H1 (cell line): ENCODE data around the gene NPHP4. TPM values are rescaled to one million over a fixed set of nuclear protein-coding genes. Genes with fewer than 3 reads are reported as not detected.

ENCODE experiments used
- CTCF ChIA-PET: fragments of 300-600 bp; sonication (Branson Sonifier 250); formaldehyde crosslinking; loops from one replicate; lab custom pipeline; 2021; ENCODE audit not compliant: partially characterized antibody; lab: Charles Lee
- POLR2A ChIA-PET: fragments of 300-600 bp; sonication (Branson Sonifier 250); formaldehyde crosslinking; loops from one replicate; lab custom pipeline; 2021; ENCODE audit warnings: inconsistent platforms; ENCODE audit not compliant: partially characterized antibody; lab: Charles Lee
- DNase-seq, 2 experiments: peaks; one replicate each; pipeline versions ENCODE4 v3.0.0 to v3.0.0-alpha.2; 2010 to 2022; ENCODE audit warnings: low spot score in 2 of 2, low read depth in 1 of 2, mixed read lengths in 1 of 2
- FAIRE-seq: peaks from 2 replicates; lab custom pipeline; 2011; peaks lifted over from hg19 to GRCh38; lab: Jason Lieb, UNC
- H2AFZ ChIP-seq: 2 replicates; pipeline ENCODE4 v1.8.1; 2012; ENCODE audit warnings: low read length, inconsistent platforms
- H2AK5ac ChIP-seq: 2 replicates; pipeline ENCODE4 v1.6.1; 2013; ENCODE audit warnings: low read depth, low read length
- H2BK120ac ChIP-seq: replicated peaks from 2 replicates; pipeline ENCODE3; 2013; ENCODE audit warnings: low read depth, low read length, inconsistent platforms
- H2BK12ac ChIP-seq: 2 replicates; pipeline ENCODE4 v1.6.1; 2013; ENCODE audit warnings: low read depth, low read length
- H2BK15ac ChIP-seq: 2 replicates; pipeline ENCODE4 v1.6.1; 2013; ENCODE audit warnings: low read length
- H2BK20ac ChIP-seq: 2 replicates; pipeline ENCODE4 v1.6.1; 2013; ENCODE audit warnings: low read length
- H2BK5ac ChIP-seq: 2 replicates; pipeline ENCODE4 v1.6.1; 2013; ENCODE audit warnings: low read depth, low read length
- H3K14ac ChIP-seq: 2 replicates; pipeline ENCODE4 v1.6.1; 2013; ENCODE audit warnings: inconsistent platforms; ENCODE audit not compliant: insufficient read length
- H3K18ac ChIP-seq: 2 replicates; pipeline ENCODE4 v1.6.1; 2013; ENCODE audit warnings: low read length; ENCODE audit errors: extremely low read depth
- H3K23ac ChIP-seq: 2 replicates; pipeline ENCODE4 v1.6.1; 2013; ENCODE audit warnings: inconsistent platforms; ENCODE audit not compliant: insufficient read length
- H3K23me2 ChIP-seq: 2 replicates; pipeline ENCODE4 v1.6.1; 2013; ENCODE audit warnings: low read depth, low read length
- H3K27ac ChIP-seq: 2 replicates; pipeline ENCODE4 v1.6.1; 2011; ENCODE audit warnings: low read depth, low read length, inconsistent platforms
- H3K27me3 ChIP-seq, 4 experiments: replicated peaks in 1 of 4; 1 replicate in 1 of 4; 2 replicates in 3 of 4; pipeline versions ENCODE4 v1.6.1 to v1.8.1; 2011 to 2013; ENCODE audit warnings: low read length in 3 of 4, mild to moderate bottlenecking in 3 of 4, inconsistent platforms in 2 of 4, mixed read lengths in 2 of 4, moderate library complexity in 1 of 4; ENCODE audit not compliant: control insufficient read depth in 3 of 4, insufficient read depth in 3 of 4; ENCODE audit errors: extremely low read depth in 1 of 4
- H3K36me3 ChIP-seq, 4 experiments: 2 replicates each; pipeline versions ENCODE4 v1.6.1 to v1.8.1; 2011 to 2013; ENCODE audit warnings: mild to moderate bottlenecking in 4 of 4, low read length in 3 of 4, moderate library complexity in 2 of 4, control low read depth in 1 of 4, inconsistent platforms in 1 of 4; ENCODE audit not compliant: insufficient read depth in 4 of 4, control insufficient read depth in 2 of 4
- H3K4ac ChIP-seq: replicated peaks from 2 replicates; pipeline ENCODE3; 2013; ENCODE audit warnings: low read length, low read depth, mixed read lengths, inconsistent platforms; ENCODE audit not compliant: insufficient read length
- H3K4me1 ChIP-seq, 4 experiments: replicated peaks in 1 of 4; 1 replicate in 1 of 4; 2 replicates in 3 of 4; pipeline versions ENCODE4 v1.6.1 to v1.8.1; 2011 to 2013; ENCODE audit warnings: low read length in 3 of 4, inconsistent platforms in 2 of 4, mixed read lengths in 1 of 4; ENCODE audit not compliant: insufficient read depth in 4 of 4, control insufficient read depth in 3 of 4
- H3K4me2 ChIP-seq, 2 experiments: 2 replicates each; pipeline versions ENCODE4 v1.6.1 to v1.8.1; 2011 to 2013; ENCODE audit warnings: low read depth in 2 of 2, low read length in 2 of 2, control low read depth in 1 of 2, inconsistent platforms in 1 of 2, mild to moderate bottlenecking in 1 of 2; ENCODE audit not compliant: insufficient read depth in 1 of 2
- H3K4me3 ChIP-seq, 4 experiments: fragments of 200-600, 300-600 bp in 1 of 4; sonication (generic), shearing (Covaris generic), sonication (Bioruptor Twin) in 1 of 4; 2 replicates each; pipeline versions ENCODE4 v1.5.1 to v1.8.1; 2011 to 2016; ENCODE audit warnings: low read length in 4 of 4, low read depth in 3 of 4, control low read depth in 2 of 4, inconsistent platforms in 2 of 4, mild to moderate bottlenecking in 2 of 4, mixed read lengths in 1 of 4, moderate library complexity in 1 of 4; ENCODE audit not compliant: insufficient read depth in 2 of 4; ENCODE audit errors: extremely low read depth in 1 of 4
- H3K56ac ChIP-seq: replicated peaks from 2 replicates; pipeline ENCODE3; 2013; ENCODE audit warnings: low read depth, mild to moderate bottlenecking, mixed read lengths, low read length, inconsistent platforms; ENCODE audit not compliant: insufficient read length
- H3K79me1 ChIP-seq: 2 replicates; pipeline ENCODE4 v1.6.1; 2013; ENCODE audit warnings: low read depth, low read length, control low read depth
- H3K79me2 ChIP-seq, 2 experiments: 2 replicates each; pipeline versions ENCODE4 v1.6.1 to v1.8.1; 2012 to 2013; ENCODE audit warnings: low read length in 2 of 2, mild to moderate bottlenecking in 2 of 2, inconsistent platforms in 1 of 2; ENCODE audit not compliant: insufficient read depth in 2 of 2, control insufficient read depth in 1 of 2
- H3K9ac ChIP-seq, 4 experiments: replicated peaks in 1 of 4; 1 replicate in 1 of 4; 2 replicates in 3 of 4; pipeline versions ENCODE4 v1.6.1 to v1.8.1; 2011 to 2013; ENCODE audit warnings: low read depth in 3 of 4, low read length in 3 of 4, control low read depth in 2 of 4, mild to moderate bottlenecking in 2 of 4, moderate library complexity in 2 of 4, inconsistent platforms in 1 of 4; ENCODE audit errors: extremely low read depth in 1 of 4
- H3K9me3 ChIP-seq, 2 experiments: 2 replicates each; pipeline versions ENCODE4 v1.6.1 to v1.8.1; 2012 to 2013; ENCODE audit warnings: mild to moderate bottlenecking in 2 of 2, moderate library complexity in 2 of 2, control low read depth in 1 of 2, inconsistent platforms in 1 of 2, low read depth in 1 of 2, low read length in 1 of 2, mixed read lengths in 1 of 2; ENCODE audit not compliant: insufficient read depth in 2 of 2
- H4K20me1 ChIP-seq, 2 experiments: replicated peaks in 1 of 2; 2 replicates each; pipeline versions ENCODE3 to v1.8.1; 2011 to 2013; ENCODE audit warnings: inconsistent platforms in 2 of 2, low read length in 2 of 2, mild to moderate bottlenecking in 1 of 2; ENCODE audit not compliant: insufficient read depth in 2 of 2, control insufficient read depth in 1 of 2
- H4K5ac ChIP-seq: 2 replicates; pipeline ENCODE4 v1.6.1; 2013; ENCODE audit warnings: low read length, low read depth, mixed read lengths, inconsistent platforms; ENCODE audit not compliant: insufficient read length
- H4K8ac ChIP-seq: 2 replicates; pipeline ENCODE4 v1.8.0; 2013; ENCODE audit warnings: mild to moderate bottlenecking, moderate library complexity, low read length, inconsistent platforms; ENCODE audit not compliant: insufficient read depth; ENCODE audit errors: extremely low read depth
- H4K91ac ChIP-seq: replicated peaks from 2 replicates; pipeline ENCODE3; 2013; ENCODE audit warnings: low read length, mixed read lengths, inconsistent platforms; ENCODE audit not compliant: insufficient read length
- KDM1A ChIP-seq: fragments of 200-600, 300-600 bp; sonication (generic); IDR thresholded peaks from 2 replicates; pipeline ENCODE4 v1.7.1; 2016; ENCODE audit warnings: mild to moderate bottlenecking, low read length, borderline replicate concordance
- POLR2A ChIP-seq, 2 experiments: IDR thresholded peaks; 1 replicate in 1 of 2; 2 replicates in 1 of 2; pipeline ENCODE4 v1.6.1; 2011; ENCODE audit warnings: low read depth in 2 of 2, low read length in 2 of 2, mild to moderate bottlenecking in 2 of 2; ENCODE audit errors: control extremely low read depth in 1 of 2
- RBBP5 ChIP-seq: IDR thresholded peaks from 2 replicates; pipeline ENCODE4 v1.7.1; 2012; ENCODE audit warnings: low read depth, mild to moderate bottlenecking, inconsistent platforms, low read length, moderate library complexity, borderline replicate concordance
- SIN3A ChIP-seq, 2 experiments: IDR thresholded peaks in 1 of 2; conservative IDR thresholded peaks in 1 of 2; 2 replicates each; pipeline ENCODE4 v1.6.1; 2011 to 2012; ENCODE audit warnings: low read length in 2 of 2, improper control_type of control experiment in 1 of 2, low read depth in 1 of 2, mild to moderate bottlenecking in 1 of 2
- SIRT6 ChIP-seq: IDR thresholded peaks from one replicate; pipeline ENCODE4 v1.7.1; 2012; ENCODE audit warnings: low read length, inconsistent platforms
- ZNF274 ChIP-seq: IDR thresholded peaks from 2 replicates; pipeline ENCODE4 v1.7.0; 2012; ENCODE audit warnings: low read length, borderline replicate concordance; ENCODE audit errors: extremely low read depth
- WGBS, 2 experiments: shearing (Covaris generic) in 1 of 2; methylation state at CpG; one replicate each; pipeline versions ENCODE4 v1.1.6 to v1.1.7; 2013 to 2015; ENCODE audit warnings: low lambda C conversion rate in 2 of 2, mixed read lengths in 2 of 2, inconsistent platforms in 1 of 2, low coverage in 1 of 2, missing lambda C conversion rate in 1 of 2; ENCODE audit not compliant: insufficient replicate concordance in 2 of 2, insufficient coverage in 1 of 2, insufficient read length in 1 of 2; ENCODE audit errors: extremely low coverage in 1 of 2, missing lambda C conversion rate in 1 of 2; 5-methylcytosine and 5-hydroxymethylcytosine counted together
- polyA plus RNA-seq, 7 experiments: library from polyadenylated mRNA; depleted of rRNA in 3 of 7; stranded (reverse) in 5 of 7; unstranded in 2 of 7; fragments of >200 nt in 5 of 7; fragments of 200-250 nt in 2 of 7; gene quantifications; 1 replicate in 5 of 7; 2 replicates in 1 of 7; 4 replicates in 1 of 7; pipeline versions ENCODE4 v1.2.1 to v1.2.3, GENCODE V29; 2011 to 2013; ENCODE audit warnings: missing spikeins in 2 of 7, mixed read lengths in 2 of 7
- total RNA-seq: library from RNA; stranded (reverse); fragmentation: NEBNext Ultra II Directional; extraction: Animal tissue kit (Norgen Biotek cat#: 25700); gene quantifications from 2 replicates; pipeline ENCODE4 v1.2.1, GENCODE V29; 2021
- TF ChIP-seq, protein P1 (sequence below), 3 experiments: IDR thresholded peaks; 1 replicate in 2 of 3; 2 replicates in 1 of 3; pipeline versions ENCODE4 v1.5.1 to v1.6.1; 2011; ENCODE audit warnings: low read length in 3 of 3, mild to moderate bottlenecking in 3 of 3, inconsistent platforms in 2 of 3, low read depth in 1 of 3, moderate library complexity in 1 of 3; ENCODE audit not compliant: insufficient read depth in 1 of 3; ENCODE audit errors: control extremely low read depth in 1 of 3
- TF ChIP-seq, protein P2 (sequence below): IDR thresholded peaks from 2 replicates; pipeline ENCODE4 v1.6.1; 2011; ENCODE audit warnings: low read depth, mild to moderate bottlenecking, low read length; ENCODE audit not compliant: insufficient read depth
- TF ChIP-seq, protein P3 (sequence below): IDR thresholded peaks from 2 replicates; pipeline ENCODE4 v1.6.1; 2012; ENCODE audit warnings: inconsistent platforms

The NPHP4 gene
- total and polyA plus RNA-seq, 2 of the 8 experiments (the other 6 are each of a cell fraction or from before 2014, with no cell fraction given) = 5.8 to 14.0 TPM

DNA sequence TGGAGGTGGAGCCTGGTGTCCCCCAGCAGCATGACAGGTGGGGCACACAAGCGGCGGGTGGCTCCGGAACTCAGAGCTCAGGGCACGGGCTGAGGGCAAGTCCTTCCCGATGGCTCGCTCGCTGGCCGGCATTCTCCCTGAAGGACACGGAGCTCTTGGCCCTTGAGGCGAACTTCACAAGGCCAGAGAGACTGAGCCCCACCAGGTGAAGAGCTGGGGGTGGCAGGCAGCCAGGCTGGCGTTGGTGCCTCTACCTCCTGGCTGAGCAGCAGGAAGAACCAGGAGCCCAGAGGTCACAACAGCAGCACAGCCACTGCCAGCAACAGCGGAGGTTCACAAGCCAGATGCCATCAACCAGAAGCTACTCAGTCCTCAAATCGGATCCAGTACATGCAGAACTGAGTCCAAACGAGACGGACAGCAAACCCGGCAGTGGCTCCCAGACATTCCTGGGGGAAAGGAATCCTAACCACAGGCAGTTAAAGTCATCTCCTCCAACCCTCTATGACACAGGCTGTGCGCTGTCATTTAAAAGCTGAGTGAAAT lies 54.1 kb downstream of the NPHP4 start:
- Histone ChIP-seq H4K91ac (no peak overlapping the region), H3K4me2 (no peak overlapping the region), H3K56ac (no peak overlapping the region), H2AFZ (no peak overlapping the region), H3K23ac (no peak overlapping the region), H3K9me3 (peaks cover 0 to 10% of the 10 kb centered on the region in 2 experiments; a peak in 1 of 4 replicates), H3K27me3 (no peaks in the 10 kb centered on the region), H3K79me1 (no peaks in the 10 kb centered on the region; the same call in 1 of the 2 replicates), H3K4ac (no peak overlapping the region), H3K36me3 (peaks cover 0 to 9% (median 2%) of the 10 kb centered on the region in 4 experiments; a peak in 5 of 8 replicates), H3K18ac (no peak overlapping the region), H3K23me2 (no peaks in the 10 kb centered on the region), H2BK15ac (no peak overlapping the region), H2BK20ac (no peak overlapping the region), H3K27ac (no peak overlapping the region; the same call in 1 of the 2 replicates), H3K79me2 (no peaks in the 10 kb centered on the region), H3K9ac (no peak overlapping the region), H3K4me1 (peaks cover 0 to 11% (median 3%) of the 10 kb centered on the region in 4 experiments; a peak in 3 of 7 replicates), H2AK5ac (no peak overlapping the region), H4K5ac (no peak overlapping the region), H4K8ac (no peak overlapping the region; the same call in 1 of the 2 replicates), H3K4me3 (no peak overlapping the region), H2BK5ac (no peak overlapping the region; the same call in 1 of the 2 replicates), H3K14ac (no peak overlapping the region), H2BK12ac (no peak overlapping the region), H4K20me1 (no peaks in the 10 kb centered on the region), H2BK120ac (no peak overlapping the region)
- ChIA-PET CTCF (interaction anchor here (0.9 to 2.0 kb wide), 3 partner anchors 11 to 37 kb away, joined by 3 to 9 read pairs (median 4); no protein-coding TSS in a partner anchor), POLR2A (no interaction called here)
- FAIRE-seq (no peak), DNase-seq (peak in 1 of 2 experiments; percentile 31)
- 91% methylated on average over 12 of the region's 17 CpGs; no CpG with 5 or more reads in 1 of the 2 experiments for whole genome bisulfite sequencing, 2 experiments
- TF ChIP-seq KDM1A = no peak
- TF ChIP-seq ZNF274 = no peak
- no peak for TF ChIP-seq SIN3A (conservative IDR thresholded peaks at IDR 0.05 in 1 of 2, IDR thresholded peaks at IDR 0.05 in 1 of 2; ENCODE audit: low read depth in 1 of 2, low read length in 2 of 2)
- no peak for TF ChIP-seq RBBP5
- TF ChIP-seq, protein P1, sequence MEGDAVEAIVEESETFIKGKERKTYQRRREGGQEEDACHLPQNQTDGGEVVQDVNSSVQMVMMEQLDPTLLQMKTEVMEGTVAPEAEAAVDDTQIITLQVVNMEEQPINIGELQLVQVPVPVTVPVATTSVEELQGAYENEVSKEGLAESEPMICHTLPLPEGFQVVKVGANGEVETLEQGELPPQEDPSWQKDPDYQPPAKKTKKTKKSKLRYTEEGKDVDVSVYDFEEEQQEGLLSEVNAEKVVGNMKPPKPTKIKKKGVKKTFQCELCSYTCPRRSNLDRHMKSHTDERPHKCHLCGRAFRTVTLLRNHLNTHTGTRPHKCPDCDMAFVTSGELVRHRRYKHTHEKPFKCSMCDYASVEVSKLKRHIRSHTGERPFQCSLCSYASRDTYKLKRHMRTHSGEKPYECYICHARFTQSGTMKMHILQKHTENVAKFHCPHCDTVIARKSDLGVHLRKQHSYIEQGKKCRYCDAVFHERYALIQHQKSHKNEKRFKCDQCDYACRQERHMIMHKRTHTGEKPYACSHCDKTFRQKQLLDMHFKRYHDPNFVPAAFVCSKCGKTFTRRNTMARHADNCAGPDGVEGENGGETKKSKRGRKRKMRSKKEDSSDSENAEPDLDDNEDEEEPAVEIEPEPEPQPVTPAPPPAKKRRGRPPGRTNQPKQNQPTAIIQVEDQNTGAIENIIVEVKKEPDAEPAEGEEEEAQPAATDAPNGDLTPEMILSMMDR (IDR thresholded peaks at IDR 0.05; ENCODE audit: control extremely low read depth in 1 of 3, insufficient read depth in 1 of 3, low read depth in 1 of 3, low read length in 3 of 3) = no peak
- TF ChIP-seq SIRT6 = no peak
- TF ChIP-seq, protein P2, sequence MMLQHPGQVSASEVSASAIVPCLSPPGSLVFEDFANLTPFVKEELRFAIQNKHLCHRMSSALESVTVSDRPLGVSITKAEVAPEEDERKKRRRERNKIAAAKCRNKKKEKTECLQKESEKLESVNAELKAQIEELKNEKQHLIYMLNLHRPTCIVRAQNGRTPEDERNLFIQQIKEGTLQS = no peak
- TF ChIP-seq POLR2A (IDR thresholded peaks at IDR 0.05; ENCODE audit: control extremely low read depth in 1 of 2, low read depth in 2 of 2, low read length in 2 of 2) = no peak
- TF ChIP-seq, protein P3, sequence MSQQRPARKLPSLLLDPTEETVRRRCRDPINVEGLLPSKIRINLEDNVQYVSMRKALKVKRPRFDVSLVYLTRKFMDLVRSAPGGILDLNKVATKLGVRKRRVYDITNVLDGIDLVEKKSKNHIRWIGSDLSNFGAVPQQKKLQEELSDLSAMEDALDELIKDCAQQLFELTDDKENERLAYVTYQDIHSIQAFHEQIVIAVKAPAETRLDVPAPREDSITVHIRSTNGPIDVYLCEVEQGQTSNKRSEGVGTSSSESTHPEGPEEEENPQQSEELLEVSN = no peak
